Suprapubic skin (tissue), 4 donors: ENCODE measurements around the gene RTP5.

Experiments used
- CTCF ChIP-seq, 2 donors: fragments of 200-600 bp in 1 of 2; fragments of 450-650 bp in 1 of 2; sonication (generic) in 1 of 2; IDR thresholded peaks; one replicate each; pipeline ENCODE4 v1.5.1; 2016 to 2019; ENCODE audit warnings: antibody characterized with exemption in 2 of 2, mild to moderate bottlenecking in 1 of 2, moderate library complexity in 1 of 2
- EP300 ChIP-seq: sonication (generic); formaldehyde crosslinking; IDR thresholded peaks from one replicate; pipeline ENCODE4 v1.6.1; 2017; ENCODE audit warnings: antibody characterized with exemption
- POLR2A ChIP-seq, 2 donors: fragments of 450-650 bp; IDR thresholded peaks; one replicate each; pipeline ENCODE4 v1.6.1; 2017; ENCODE audit warnings: antibody characterized with exemption in 2 of 2, mild to moderate bottlenecking in 2 of 2, moderate library complexity in 2 of 2
- POLR2AphosphoS5 ChIP-seq, 3 donors: sonication (generic); formaldehyde crosslinking; IDR thresholded peaks; one replicate each; pipeline ENCODE4 v1.6.1; 2017; ENCODE audit warnings: antibody characterized with exemption in 3 of 3

- TF ChIP-seq CTCF (IDR thresholded peaks at IDR 0.05) (no peak), POLR2AphosphoS5 (IDR thresholded peaks at IDR 0.05) (no peak), EP300 (no peak), POLR2A (IDR thresholded peaks at IDR 0.05) (no peak)
Observed at GRCh38 chr2:241914542-241914941, 45.0 kb downstream of the RTP5 start.
